Stimulated activated CD8-positive, alpha-beta memory T cell treated with anti-CD3 and anti-CD28 coated beads, Interleukin-7, amount 100 ng/mL, for 4 hours (primary cell): ENCODE measurements around the gene CD81.

Source experiments
- DNase-seq, 2 donors: peaks; one replicate each; pipeline ENCODE4 v3.0.0-alpha.2; 2020; ENCODE audit warnings: low read depth in 2 of 2

The CD81 gene

DNA sequence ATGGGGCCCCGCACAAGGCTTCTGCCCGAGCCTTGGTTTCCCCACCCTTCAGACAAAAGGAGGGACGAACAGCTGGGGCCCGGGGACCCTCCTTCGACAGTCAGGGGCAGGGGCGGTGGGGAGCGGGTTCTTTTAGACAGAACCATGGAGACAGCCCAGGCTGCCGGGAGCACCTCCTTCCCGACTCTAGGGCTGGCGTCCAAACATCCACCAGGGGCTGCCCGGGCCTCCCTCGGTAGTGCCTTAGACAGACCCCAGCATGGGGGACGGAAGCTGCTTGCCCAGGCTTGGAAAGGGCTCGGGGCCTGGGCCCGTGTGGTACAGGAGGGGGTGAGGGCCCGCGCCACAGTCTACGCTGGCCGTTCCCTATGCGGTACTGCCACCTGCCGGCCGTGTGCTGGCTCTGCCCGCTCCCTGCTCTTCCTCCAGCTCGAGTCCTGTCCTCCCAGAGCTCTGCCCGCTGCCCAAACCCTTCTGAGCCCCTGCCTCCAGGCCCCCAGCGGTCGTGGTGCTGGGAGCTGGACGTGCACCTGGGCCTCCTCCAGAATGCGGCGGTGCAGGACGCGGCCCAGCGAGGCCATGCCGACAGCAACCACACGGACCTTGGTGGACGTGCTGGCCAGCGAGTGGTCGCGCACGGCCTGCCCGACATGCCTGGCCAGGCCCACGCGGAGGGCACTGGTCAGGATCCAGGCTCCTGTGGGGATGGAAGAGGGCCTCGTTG, 43.6 kb downstream of the CD81 start:
- peak; percentile 45 to 59 for DNase-seq

DNA sequence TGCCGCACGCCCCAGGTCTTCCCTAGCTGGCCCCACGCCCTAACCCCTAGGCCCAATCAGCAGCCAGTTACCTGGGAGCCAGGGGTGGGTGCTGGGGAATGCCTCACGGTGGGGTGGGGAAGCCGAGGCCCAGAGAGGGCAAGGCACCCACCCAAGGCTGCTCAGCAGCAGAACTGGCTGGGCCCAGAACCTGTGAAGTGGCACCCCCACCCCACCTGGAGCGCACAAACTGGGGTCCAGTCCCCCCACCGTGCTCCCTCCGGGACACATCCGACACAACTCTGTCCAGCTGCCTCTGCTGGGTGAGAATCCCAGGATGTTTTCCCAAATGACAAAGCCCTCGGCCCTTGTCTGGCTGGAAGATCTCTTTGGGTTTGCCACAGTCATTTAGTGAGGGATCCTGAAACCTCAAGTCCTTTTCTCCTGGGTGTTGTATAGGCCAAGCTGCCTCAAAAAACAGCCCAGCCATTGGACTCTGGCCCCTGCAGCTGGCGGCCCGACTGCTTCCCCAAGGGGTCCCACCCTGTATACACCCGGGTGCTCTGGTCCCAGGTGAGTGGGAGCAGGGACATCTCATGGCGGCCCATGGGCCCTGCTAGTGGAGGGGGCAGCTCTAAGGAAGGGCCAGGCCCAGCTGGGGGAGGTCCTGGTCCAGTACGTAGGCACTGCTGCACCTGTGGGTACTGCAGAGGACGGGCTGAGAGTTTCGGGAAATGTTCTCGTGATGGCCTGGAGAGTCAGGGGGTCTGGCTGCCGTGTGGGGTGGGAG, 44.3 kb downstream of the CD81 start:
- DNase-seq = no peak

GRCh38 chr11:2421996-2422395, 44.9 kb downstream of the CD81 start:
- DNase-seq = no peak

GRCh38 chr11:2422461-2423156, 45.5 kb downstream of the CD81 start:
- DNase-seq = no peak

GRCh38 chr11:2423157-2424025, 46.3 kb downstream of the CD81 start:
- DNase-seq = no peak

DNA sequence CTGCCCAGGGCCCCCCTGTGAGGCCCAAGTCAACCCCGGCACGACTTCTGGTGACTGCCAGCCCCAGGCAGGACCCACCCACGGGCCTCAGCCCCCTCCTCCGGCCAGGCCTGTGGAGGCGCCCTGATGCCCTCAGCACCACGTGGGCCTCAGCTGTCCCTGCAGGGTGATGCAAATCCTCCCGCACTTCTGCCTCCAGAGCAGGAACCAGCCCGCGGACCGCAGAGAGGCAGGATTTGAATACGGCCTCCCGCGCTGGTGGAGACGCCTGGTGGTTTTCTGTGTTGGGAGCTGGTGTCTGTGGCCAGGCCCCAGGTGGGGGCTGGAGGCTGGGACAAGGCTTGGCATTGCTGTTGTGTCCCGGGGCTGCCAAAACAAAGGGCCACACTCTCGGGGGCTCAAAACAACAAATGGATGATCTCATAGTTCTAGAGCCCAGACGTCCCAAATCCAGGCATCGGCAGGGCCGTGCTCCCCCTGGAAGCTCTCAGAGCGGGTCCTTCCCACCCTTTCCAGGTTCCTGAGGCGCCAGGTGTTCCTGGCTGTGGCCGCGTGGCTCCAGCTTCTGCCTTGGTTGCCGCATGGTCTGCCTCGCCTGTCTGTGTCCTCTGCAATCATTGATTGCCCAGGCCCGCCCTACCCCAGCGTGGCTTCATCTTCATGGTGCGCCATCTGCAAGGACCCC, 47.8 kb downstream of the CD81 start:
- no peak for DNase-seq

GRCh38 chr11:2425506-2425905, 48.4 kb downstream of the CD81 start:
- no peak for DNase-seq

DNA sequence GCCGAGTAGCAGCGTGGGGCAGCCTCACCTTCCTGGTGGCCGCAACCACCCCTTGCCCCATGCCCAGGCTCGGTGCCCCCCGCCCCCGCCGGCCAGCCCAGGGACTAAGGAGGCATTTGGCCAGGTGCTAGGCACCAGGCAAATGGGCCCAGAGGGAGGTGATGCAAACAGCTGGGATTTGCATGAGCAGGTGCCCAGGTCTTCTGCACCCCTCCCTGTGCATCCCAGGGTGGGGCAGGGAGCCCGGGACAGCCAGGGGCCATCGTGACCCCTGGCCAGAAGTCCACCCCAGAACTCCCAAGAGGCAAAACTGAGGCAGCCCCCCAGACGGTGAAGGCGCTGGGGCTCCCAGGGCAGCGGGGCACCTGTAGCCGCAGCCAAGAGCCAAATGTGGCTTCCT, 49.1 kb downstream of the CD81 start:
- no peak for DNase-seq

- DNase-seq = no peak
Measured at GRCh38 chr11:2426826-2427521, 49.9 kb downstream of the CD81 start.

DNA sequence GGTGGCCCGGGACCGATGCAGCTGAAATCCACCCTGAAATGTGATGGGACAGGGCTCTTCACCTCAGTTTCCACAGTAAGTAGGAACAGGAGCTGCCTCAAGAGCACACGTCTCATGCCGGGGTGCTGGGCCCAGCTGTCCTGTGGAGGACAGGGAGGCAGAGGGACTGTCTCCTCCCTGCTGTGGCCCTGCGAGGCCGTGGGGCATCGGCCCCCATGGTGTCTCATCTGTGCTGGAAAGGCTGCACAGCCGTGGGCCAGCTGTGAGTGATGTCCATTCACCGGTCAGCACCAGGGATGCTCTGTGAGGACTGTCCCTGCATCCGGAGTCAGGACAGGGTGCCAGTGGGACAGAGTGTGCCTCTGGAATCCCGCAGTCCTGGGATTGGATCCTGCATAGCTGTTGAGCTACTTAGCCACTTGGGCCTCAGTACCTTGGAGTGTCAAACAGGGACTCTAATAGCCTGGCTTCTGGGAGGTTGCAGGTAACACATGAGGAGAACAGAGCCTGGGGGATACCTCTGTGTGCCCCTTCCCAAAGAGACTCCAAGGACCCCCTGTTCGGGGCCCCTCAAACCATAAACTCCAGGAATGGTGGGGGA, 50.7 kb downstream of the CD81 start:
- no peak for DNase-seq

DNA sequence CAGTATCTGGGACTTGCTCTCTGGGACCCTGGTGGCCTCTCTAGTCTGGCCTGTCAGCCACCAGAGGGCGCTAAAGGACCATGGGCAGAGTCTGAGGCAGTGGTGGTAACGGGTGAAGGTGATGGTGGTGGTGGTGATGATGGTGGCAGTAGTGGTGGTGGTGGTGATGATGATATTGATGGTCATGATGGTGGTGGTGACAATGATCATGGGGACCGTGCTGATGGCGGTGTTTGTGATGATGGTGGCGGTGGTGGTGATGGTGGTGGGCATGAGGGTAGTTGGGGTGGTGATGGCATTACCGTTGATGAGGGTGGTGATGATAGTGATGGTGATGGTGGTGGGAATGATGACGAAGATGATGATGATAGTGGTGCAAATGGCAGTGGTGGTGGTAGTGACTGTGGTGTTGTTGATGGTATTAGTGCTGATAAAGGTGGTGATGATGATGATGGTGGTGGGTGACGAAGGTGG, 51.2 kb downstream of the CD81 start:
- DNase-seq = peak; percentile 61 to 77

GRCh38 chr11:2431395-2431794, 54.3 kb downstream of the CD81 start:
- no peak for DNase-seq

- no peak for DNase-seq
Measured at GRCh38 chr11:2432171-2432621, 55.1 kb downstream of the CD81 start.

DNA sequence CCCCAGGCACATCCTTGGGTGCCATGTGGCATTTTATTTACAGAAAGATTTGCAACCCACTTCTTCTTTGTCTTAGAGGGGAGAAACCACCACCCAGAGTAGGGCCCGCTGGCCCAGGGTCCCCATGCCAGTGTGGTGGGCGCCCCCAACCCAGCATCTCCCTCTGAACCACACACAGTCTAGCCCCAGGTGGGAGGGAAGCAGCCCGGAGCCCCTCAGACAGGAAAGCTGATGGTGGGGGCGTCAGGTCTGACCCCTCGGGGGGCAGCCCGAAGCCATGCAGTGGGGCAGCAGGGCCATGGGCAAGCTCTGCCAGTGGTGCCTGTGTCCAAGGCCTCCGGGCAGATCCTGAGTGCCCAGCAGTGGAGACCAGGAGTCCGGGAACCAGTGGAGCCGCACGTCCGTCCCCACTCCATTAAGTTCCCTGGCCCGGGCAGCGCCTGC, 55.5 kb downstream of the CD81 start:
- DNase-seq = no peak

- no peak for DNase-seq
Measured at GRCh38 chr11:2433106-2433925, 56.2 kb downstream of the CD81 start.

DNA sequence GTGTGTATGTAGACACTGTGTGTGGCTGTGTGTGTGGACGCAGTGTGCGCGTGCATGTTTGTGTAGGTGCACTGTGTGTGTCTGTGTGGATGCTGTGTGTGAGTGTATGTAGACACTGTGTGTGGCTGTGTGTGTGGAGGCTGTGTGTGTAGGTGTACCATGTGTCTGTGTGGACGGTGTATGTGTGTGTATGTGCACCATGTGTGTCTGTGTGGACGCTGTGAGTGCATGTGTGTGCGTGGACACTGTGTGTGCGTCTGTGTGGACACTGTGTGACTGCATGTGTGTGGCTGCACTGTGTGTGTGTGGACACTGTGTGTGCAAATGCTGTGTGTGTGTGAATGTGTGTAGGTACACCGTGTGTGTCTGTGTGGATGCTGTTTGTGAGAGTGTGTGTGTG, 56.9 kb downstream of the CD81 start:
- no peak for DNase-seq

DNA sequence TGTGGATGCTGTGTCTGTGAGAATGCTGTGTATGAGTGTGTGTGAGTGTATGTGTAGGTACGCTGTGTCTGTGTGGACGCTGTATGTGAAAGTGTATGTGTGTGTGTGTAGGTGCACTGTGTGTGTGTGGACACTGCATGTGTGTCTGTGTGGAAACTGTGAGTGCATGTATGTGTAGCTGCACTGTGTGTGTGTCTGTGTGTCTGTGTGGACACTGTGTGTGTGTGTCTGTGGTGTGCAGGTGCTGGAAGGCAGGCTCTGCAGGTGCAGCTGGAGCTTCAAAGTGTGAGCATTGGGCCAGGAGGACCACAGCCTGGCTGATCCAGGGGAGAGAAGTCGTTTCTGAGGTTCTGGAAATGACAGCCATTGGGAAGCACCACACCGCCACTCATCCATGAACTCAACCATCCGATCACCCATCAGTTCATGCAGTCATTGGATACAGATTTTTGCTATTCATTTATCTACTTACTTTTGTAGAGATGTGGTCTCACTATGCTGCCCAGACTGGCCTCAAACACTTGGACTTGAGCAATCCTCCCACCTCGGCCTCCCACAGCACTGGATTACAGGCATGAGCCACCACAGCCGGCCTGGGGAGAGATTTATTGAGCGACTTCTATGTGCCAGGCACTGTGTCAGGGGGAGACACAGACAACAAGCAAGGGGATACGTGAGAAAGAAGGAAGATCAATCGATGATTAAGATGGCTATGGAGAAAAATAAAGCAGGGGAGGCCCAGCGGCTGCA, 57.6 kb downstream of the CD81 start:
- DNase-seq = no peak

GRCh38 chr11:2435288-2436012, 58.3 kb downstream of the CD81 start:
- DNase-seq = no peak
